Measurements from ENCODE around the gene VKORC1L1.
"Not testable (repeated sequence)": the region's sequence is repeated elsewhere in the genome, so short reads cannot be mapped to it uniquely, and the experiment has no call there.

VKORC1L1 gene

DNA sequence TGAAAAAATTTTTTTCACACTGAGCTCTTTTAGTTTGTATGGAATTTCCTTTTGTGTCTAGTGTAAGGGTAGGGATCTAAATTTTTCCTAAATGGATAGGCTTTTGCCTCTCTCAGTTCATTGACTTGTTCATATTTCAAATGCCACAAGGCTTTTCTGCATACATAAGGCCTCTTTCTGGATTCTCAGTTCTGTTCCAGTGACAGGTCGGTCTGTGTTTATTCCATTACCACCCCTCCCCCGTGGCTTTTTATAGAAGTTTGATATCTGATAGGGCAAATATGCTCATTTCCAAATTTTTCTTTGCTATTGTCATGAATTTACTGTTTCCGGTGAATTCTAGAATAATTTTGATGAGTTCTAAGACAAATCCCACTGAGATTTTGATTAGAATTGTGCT, 12.7 kb downstream of the VKORC1L1 start:
- not testable (repeated sequence) for DNase-seq

- DNase-seq, result not testable (repeated sequence)
Observed at GRCh38 chr7:65888434-65889156, 15.7 kb downstream of the VKORC1L1 start.

- DNase-seq, result not testable (repeated sequence)
Observed at GRCh38 chr7:65889722-65890121, 16.8 kb downstream of the VKORC1L1 start.

GRCh38 chr7:65892161-65892560, 19.3 kb downstream of the VKORC1L1 start:
- no peak for DNase-seq

GRCh38 chr7:65892835-65893234, 20.0 kb downstream of the VKORC1L1 start:
- DNase-seq, result no peak

DNA sequence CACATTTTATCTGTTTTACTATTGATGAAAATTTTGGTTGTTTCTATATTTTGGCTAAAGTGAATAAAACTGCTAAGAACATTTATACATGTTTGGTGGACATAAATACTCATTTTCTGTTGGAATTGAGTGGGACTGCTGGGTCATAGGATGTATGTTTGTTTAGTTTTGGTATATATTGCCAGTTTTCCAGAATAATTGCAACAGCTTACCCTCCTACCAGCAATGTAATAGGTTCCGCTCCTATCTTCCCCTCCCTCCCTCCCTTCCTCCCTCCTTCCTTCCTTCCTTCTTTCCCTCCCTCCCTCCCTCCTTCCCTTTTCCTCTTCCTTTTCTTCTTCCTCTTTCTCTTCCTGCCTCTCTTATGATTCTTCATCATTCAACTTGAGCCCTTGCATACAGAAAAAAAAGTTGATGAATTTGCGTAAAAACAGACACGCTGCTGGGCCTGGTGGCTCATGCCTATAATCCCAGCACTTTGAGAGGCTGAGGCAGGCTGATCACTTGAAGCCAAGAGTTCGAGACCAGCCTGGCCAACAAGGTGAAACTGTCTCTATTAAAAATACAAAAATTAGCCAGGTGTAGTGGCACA, 23.5 kb downstream of the VKORC1L1 start:
- no peak for DNase-seq

DNA sequence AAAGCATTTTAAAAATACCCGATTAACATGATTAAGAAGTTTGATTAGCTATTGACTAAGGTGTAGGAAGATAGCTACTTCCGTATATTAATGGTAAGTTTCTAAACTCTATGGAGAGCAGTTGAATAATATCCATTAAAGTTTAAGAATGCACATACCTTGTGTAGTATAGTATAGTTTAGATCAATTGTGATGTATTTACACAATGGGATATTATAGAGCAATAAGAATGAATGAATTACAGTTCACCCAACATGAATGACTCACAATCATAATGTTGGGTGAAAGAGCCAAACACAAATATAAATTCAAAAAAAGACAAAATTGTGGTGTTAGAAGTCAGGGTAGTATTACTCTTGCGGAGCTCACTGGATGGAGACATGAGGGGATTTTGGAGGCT, 24.4 kb downstream of the VKORC1L1 start:
- DNase-seq, result not testable (repeated sequence)

GRCh38 chr7:65898677-65899447, 26.0 kb downstream of the VKORC1L1 start:
- not testable (repeated sequence) for DNase-seq

GRCh38 chr7:65902306-65902705, 29.4 kb downstream of the VKORC1L1 start:
- no peak for DNase-seq

GRCh38 chr7:65907501-65908198, 34.8 kb downstream of the VKORC1L1 start:
- no peak for DNase-seq

- DNase-seq, result no peak
Observed at GRCh38 chr7:65910237-65910636, 37.4 kb downstream of the VKORC1L1 start.

DNA sequence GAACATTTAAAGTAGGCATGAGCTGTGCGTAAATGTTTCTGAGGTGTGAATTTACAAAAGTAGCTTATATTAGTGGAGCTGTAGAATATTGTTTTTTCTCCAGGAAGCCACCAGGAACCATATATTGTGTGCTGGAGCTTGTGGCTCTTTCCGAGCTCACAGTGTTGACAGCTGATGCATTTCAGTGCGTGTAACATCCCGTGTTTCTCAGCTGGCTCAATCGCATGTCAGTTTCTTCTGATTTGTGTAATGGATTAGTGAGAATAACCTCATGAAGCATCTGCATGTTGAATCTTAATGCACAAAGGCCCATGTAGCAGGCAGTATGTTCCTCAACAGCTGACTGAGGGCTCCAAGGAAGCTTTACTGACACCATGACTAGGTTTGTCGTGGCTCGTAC, 39.4 kb downstream of the VKORC1L1 start:
- DNase-seq, result no peak

- DNase-seq, result no peak
Observed at GRCh38 chr7:65915921-65916657, 43.2 kb downstream of the VKORC1L1 start.

GRCh38 chr7:65923316-65923715, 50.4 kb downstream of the VKORC1L1 start:
- DNase-seq, result no peak

DNA sequence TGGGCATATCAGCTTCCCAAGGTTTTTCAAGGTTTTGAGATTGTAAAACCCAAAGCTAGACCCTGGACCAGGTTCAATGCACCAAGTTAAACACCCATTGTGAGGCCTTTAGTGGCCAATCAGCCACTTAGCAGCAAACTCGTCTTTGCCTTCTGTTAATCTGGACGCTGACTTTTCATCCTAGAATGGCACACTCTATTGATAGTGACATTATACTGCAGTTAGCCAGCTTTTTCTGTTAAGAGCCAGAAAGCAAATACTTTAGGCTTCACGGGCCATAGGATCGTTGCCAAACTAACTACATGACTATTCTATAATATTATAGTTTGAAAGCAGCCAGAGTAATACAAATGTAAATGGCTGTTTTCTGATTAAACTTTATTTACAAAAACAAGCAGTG, 51.3 kb downstream of the VKORC1L1 start:
- DNase-seq, result no peak

DNA sequence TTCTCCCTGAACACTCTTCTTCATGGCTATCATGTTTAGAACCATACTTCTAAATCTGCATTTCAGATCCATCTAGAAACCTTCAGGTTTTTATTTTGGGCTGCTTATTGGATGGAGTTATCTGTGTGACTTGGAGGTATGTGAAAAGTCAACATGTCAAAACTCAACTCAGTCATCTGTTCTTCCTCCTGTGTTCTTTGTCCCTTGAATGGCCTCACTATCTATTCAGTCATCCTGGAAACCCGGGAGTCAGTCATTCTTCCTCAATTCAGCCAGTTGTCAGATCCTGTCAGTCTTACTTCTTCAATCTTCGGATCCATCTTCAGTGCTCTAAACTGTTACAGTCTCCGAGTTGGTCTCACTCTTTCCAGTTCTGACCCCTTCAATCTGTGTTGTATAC, 52.2 kb downstream of the VKORC1L1 start:
- no peak for DNase-seq

DNA sequence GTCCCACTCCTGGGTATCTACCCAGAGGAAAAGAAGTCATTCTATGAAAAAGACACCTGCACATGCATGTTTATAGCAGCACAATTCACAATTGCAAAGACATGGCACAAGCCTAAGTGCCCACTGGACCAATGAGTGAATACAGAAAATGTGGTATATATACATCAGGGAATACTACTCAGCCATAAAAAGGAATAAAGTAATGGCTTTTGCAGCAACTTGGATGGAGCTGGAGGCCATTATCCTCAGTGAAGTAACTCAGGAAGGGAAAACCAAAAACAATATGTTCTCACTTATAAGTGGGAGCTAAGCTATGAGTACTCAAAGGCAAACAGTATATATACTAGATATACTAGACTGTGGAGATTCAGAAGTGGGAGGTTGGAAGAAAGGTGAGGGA, 53.7 kb downstream of the VKORC1L1 start:
- no peak for DNase-seq

DNA sequence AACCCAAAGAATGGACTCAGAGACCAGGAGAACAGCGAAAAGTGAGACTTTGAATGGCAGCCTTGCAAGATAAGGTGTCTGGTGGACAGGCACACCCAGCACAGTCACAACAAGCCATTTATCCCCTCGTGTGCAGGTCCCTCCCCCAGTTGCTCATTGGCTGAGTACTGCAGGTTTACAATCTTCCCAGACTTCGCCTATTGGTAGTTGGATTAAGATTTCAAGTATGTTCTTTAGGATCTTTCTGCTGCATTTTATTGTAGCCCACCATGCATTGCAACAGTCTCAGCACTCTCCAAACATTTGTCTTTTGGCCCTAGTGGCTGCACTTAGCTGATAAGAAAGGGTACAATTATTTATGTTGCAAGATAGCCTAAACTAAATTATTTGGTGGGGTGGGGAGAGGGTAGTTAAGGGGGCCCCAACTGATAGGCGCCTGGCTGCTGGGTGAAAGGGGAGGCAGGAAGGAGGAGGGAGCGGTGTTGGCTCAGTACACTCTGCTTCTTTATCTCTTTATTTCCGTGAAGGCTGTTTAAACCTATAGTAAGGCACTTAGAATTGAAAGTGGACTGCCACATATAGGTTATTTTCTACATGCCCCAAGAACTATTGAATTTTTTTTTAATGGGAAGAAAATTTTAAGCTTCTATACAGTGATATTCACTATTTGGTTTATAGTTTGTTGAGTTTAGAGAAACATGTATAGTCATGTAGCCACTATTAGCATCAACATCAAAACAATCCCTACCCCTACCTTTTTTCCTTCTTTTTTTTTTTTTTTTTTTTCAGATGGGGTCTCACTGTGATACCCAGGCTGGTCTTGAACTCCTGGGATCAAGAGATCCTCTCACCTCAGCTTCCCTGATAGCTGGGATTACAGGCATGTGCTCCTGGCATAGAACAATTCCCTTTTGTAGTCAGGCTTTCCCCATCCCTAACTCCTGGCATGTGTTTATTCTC, 54.9 kb downstream of the VKORC1L1 start:
- no peak for DNase-seq

- no peak for DNase-seq
Observed at GRCh38 chr7:65931685-65932084, 58.8 kb downstream of the VKORC1L1 start.

GRCh38 chr7:65937296-65937695, 64.4 kb downstream of the VKORC1L1 start:
- no peak for DNase-seq

- DNase-seq, result no peak
Observed at GRCh38 chr7:65938336-65938895, 65.5 kb downstream of the VKORC1L1 start.
